A673 (cell line): Measurements from ENCODE around the gene FAM83D.

Experiments used
- EZH2 ChIP-seq: fragments of 200-600 bp; sonication (generic); IDR thresholded peaks from 2 replicates; pipeline ENCODE4 v1.6.1; 2017; ENCODE audit warnings: borderline replicate concordance, low read depth, mild to moderate bottlenecking, mixed read lengths, antibody characterized with exemption, low read length; ENCODE audit not compliant: poor library complexity, severe bottlenecking
- TF ChIP-seq, protein P1 (sequence below): fragments of 300-800, 200-600 bp; sonication (generic); conservative IDR thresholded peaks from 2 replicates; pipeline ENCODE4 v1.5.1; 2017; ENCODE audit warnings: low read depth, mild to moderate bottlenecking, antibody characterized with exemption, low read length, moderate library complexity, mixed read lengths

DNA sequence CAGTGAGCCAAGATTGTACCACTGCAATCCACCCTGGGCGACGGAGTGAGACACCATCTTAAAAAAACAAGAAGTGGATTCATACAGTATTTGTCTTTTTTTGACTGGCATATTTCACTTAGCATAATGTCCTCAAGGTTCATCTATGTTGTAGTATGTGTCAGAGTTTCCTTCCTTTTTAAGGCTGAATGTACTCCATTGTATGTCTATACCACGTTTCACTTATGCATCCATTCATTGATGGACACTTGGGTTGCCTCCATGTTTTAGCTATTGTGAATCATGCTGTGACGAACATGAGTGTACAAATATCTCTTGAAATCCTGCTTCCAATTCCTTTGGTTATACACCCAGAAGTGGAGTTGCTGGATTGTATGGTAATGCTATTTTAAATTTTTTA lies 28.9 kb upstream of the FAM83D start:
- TF ChIP-seq, protein P1, sequence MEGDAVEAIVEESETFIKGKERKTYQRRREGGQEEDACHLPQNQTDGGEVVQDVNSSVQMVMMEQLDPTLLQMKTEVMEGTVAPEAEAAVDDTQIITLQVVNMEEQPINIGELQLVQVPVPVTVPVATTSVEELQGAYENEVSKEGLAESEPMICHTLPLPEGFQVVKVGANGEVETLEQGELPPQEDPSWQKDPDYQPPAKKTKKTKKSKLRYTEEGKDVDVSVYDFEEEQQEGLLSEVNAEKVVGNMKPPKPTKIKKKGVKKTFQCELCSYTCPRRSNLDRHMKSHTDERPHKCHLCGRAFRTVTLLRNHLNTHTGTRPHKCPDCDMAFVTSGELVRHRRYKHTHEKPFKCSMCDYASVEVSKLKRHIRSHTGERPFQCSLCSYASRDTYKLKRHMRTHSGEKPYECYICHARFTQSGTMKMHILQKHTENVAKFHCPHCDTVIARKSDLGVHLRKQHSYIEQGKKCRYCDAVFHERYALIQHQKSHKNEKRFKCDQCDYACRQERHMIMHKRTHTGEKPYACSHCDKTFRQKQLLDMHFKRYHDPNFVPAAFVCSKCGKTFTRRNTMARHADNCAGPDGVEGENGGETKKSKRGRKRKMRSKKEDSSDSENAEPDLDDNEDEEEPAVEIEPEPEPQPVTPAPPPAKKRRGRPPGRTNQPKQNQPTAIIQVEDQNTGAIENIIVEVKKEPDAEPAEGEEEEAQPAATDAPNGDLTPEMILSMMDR: no peak
- no peak for TF ChIP-seq EZH2
